ENCODE results near the gene LRP2.
"Not testable (repeated sequence)": the region's sequence is repeated elsewhere in the genome, so short reads cannot be mapped to it uniquely, and the experiment has no call there.

- TF ChIP-seq, protein P1, sequence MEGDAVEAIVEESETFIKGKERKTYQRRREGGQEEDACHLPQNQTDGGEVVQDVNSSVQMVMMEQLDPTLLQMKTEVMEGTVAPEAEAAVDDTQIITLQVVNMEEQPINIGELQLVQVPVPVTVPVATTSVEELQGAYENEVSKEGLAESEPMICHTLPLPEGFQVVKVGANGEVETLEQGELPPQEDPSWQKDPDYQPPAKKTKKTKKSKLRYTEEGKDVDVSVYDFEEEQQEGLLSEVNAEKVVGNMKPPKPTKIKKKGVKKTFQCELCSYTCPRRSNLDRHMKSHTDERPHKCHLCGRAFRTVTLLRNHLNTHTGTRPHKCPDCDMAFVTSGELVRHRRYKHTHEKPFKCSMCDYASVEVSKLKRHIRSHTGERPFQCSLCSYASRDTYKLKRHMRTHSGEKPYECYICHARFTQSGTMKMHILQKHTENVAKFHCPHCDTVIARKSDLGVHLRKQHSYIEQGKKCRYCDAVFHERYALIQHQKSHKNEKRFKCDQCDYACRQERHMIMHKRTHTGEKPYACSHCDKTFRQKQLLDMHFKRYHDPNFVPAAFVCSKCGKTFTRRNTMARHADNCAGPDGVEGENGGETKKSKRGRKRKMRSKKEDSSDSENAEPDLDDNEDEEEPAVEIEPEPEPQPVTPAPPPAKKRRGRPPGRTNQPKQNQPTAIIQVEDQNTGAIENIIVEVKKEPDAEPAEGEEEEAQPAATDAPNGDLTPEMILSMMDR (IDR thresholded peaks at IDR 0.05) = not testable (repeated sequence)
- not testable (repeated sequence) for TF ChIP-seq JUND (IDR thresholded peaks at IDR 0.05)
Measured at GRCh38 chr2:169399491-169399890, 37.2 kb upstream of the LRP2 start.
